ENCODE measurements around the gene LGR5. TPM values are rescaled to one million over a fixed set of nuclear protein-coding genes. Genes with fewer than 3 reads are reported as not detected.

Gene LGR5
- total and polyA plus RNA-seq, 2 of the 13 experiments (the other 11 are each of a cell fraction or from before 2014, with no cell fraction given): 37.0 to 121 TPM

DNA sequence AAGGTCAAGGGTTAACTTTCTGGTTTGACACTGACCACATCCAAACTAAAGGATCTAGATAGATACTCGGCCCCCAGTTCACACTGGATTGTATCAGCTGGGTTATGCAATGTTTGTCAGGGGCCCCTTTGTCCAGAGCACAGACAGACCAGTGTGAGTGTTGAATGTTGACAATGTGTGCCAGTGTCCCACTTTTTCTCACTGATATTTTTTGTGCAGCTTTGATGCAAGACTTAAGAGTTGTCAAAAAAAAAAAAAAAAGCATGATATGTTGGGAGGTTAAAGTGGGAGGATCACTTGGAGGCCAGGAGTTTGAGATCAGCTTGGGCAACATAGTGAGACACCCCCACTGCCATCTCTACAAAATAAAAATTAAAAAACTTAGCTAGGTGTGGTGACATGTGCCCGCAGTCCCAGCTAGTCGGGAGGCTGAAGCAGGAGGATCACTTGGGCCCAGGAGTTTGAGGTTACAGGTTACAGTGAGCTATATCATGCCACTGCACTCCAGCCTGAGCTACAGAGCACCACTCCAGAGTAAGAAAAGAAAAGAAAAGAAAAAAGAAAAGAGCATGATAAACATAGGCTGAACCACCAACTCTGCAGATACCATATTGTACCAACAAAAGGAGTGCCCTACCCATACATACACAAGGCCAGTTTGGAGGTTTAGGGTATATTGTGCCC is 97.5 kb downstream of the LGR5 start (continued):
- TF ChIP-seq, protein P1, sequence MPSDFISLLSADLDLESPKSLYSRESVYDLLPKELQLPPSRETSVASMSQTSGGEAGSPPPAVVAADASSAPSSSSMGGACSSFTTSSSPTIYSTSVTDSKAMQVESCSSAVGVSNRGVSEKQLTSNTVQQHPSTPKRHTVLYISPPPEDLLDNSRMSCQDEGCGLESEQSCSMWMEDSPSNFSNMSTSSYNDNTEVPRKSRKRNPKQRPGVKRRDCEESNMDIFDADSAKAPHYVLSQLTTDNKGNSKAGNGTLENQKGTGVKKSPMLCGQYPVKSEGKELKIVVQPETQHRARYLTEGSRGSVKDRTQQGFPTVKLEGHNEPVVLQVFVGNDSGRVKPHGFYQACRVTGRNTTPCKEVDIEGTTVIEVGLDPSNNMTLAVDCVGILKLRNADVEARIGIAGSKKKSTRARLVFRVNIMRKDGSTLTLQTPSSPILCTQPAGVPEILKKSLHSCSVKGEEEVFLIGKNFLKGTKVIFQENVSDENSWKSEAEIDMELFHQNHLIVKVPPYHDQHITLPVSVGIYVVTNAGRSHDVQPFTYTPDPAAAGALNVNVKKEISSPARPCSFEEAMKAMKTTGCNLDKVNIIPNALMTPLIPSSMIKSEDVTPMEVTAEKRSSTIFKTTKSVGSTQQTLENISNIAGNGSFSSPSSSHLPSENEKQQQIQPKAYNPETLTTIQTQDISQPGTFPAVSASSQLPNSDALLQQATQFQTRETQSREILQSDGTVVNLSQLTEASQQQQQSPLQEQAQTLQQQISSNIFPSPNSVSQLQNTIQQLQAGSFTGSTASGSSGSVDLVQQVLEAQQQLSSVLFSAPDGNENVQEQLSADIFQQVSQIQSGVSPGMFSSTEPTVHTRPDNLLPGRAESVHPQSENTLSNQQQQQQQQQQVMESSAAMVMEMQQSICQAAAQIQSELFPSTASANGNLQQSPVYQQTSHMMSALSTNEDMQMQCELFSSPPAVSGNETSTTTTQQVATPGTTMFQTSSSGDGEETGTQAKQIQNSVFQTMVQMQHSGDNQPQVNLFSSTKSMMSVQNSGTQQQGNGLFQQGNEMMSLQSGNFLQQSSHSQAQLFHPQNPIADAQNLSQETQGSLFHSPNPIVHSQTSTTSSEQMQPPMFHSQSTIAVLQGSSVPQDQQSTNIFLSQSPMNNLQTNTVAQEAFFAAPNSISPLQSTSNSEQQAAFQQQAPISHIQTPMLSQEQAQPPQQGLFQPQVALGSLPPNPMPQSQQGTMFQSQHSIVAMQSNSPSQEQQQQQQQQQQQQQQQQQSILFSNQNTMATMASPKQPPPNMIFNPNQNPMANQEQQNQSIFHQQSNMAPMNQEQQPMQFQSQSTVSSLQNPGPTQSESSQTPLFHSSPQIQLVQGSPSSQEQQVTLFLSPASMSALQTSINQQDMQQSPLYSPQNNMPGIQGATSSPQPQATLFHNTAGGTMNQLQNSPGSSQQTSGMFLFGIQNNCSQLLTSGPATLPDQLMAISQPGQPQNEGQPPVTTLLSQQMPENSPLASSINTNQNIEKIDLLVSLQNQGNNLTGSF (CRISPR knock-in tag; IDR thresholded peaks at IDR 0.05): no peak
- no peak for TF ChIP-seq ZFP82 (CRISPR knock-in tag; IDR thresholded peaks at IDR 0.05; ENCODE audit: borderline replicate concordance)
- no peak for TF ChIP-seq YY1 (IDR thresholded peaks at IDR 0.05; ENCODE audit: insufficient read depth, insufficient replicate concordance, low read depth, low read length)
- TF ChIP-seq ZNF746 (CRISPR knock-in tag; IDR thresholded peaks at IDR 0.05): no peak; the same call in 1 of the 2 replicates
- no peak for TF ChIP-seq SRSF1 (optimal IDR thresholded peaks at IDR 0.05; ENCODE audit: low read depth, low read length)
- TF ChIP-seq, protein P2, sequence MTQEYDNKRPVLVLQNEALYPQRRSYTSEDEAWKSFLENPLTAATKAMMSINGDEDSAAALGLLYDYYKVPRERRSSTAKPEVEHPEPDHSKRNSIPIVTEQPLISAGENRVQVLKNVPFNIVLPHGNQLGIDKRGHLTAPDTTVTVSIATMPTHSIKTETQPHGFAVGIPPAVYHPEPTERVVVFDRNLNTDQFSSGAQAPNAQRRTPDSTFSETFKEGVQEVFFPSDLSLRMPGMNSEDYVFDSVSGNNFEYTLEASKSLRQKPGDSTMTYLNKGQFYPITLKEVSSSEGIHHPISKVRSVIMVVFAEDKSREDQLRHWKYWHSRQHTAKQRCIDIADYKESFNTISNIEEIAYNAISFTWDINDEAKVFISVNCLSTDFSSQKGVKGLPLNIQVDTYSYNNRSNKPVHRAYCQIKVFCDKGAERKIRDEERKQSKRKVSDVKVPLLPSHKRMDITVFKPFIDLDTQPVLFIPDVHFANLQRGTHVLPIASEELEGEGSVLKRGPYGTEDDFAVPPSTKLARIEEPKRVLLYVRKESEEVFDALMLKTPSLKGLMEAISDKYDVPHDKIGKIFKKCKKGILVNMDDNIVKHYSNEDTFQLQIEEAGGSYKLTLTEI (CRISPR knock-in tag; conservative IDR thresholded peaks at IDR 0.05): no peak
- TF ChIP-seq FOXM1 (CRISPR knock-in tag; IDR thresholded peaks at IDR 0.05): no peak
- TF ChIP-seq HOXA3 (CRISPR knock-in tag; IDR thresholded peaks at IDR 0.05): peak; percentile 70; the same call in 1 of the 2 replicates
- TF ChIP-seq CHD2 (IDR thresholded peaks at IDR 0.05; ENCODE audit: low read depth, low read length): no peak
- no peak for TF ChIP-seq GLI4 (CRISPR knock-in tag; IDR thresholded peaks at IDR 0.05; ENCODE audit: borderline replicate concordance)
- no peak; the same call in 1 of the 2 replicates for TF ChIP-seq MYC (CRISPR knock-in tag; IDR thresholded peaks at IDR 0.05; ENCODE audit: borderline replicate concordance)
- TF ChIP-seq ZNF7 (CRISPR knock-in tag; IDR thresholded peaks at IDR 0.05): peak; percentile 92
- no peak for TF ChIP-seq LCORL (IDR thresholded peaks at IDR 0.05)
- peak; percentile 78 for TF ChIP-seq LCORL (CRISPR knock-in tag; IDR thresholded peaks at IDR 0.05)
- peak; percentile 43; the same call in 1 of the 2 replicates for TF ChIP-seq ZNF292 (CRISPR knock-in tag; IDR thresholded peaks at IDR 0.05; ENCODE audit: borderline replicate concordance, low read depth)
- TF ChIP-seq ZNF720 (CRISPR knock-in tag; IDR thresholded peaks at IDR 0.05): no peak
- peak; percentile 71; the same call in 1 of the 2 replicates for TF ChIP-seq ZNF747 (CRISPR knock-in tag; IDR thresholded peaks at IDR 0.05; ENCODE audit: borderline replicate concordance)
- peak; percentile 84 for TF ChIP-seq RCOR2 (CRISPR knock-in tag; IDR thresholded peaks at IDR 0.05)
- no peak for TF ChIP-seq POLR2AphosphoS2 (IDR thresholded peaks at IDR 0.05; ENCODE audit: low read depth, low read length)
- TF ChIP-seq, protein P3, sequence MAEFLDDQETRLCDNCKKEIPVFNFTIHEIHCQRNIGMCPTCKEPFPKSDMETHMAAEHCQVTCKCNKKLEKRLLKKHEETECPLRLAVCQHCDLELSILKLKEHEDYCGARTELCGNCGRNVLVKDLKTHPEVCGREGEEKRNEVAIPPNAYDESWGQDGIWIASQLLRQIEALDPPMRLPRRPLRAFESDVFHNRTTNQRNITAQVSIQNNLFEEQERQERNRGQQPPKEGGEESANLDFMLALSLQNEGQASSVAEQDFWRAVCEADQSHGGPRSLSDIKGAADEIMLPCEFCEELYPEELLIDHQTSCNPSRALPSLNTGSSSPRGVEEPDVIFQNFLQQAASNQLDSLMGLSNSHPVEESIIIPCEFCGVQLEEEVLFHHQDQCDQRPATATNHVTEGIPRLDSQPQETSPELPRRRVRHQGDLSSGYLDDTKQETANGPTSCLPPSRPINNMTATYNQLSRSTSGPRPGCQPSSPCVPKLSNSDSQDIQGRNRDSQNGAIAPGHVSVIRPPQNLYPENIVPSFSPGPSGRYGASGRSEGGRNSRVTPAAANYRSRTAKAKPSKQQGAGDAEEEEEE (CRISPR knock-in tag; IDR thresholded peaks at IDR 0.05; ENCODE audit: borderline replicate concordance): no peak
- no peak for TF ChIP-seq HNRNPK (IDR thresholded peaks at IDR 0.05; ENCODE audit: low read depth, low read length, poor library complexity, severe bottlenecking)
